Body of pancreas (tissue), 4 donors: ENCODE data around the gene GRIA4.

Source experiments
- POLR2A ChIP-seq, 3 donors: fragments of 450-650 bp; IDR thresholded peaks; one replicate each; pipeline ENCODE4 v1.6.1; 2016; ENCODE audit warnings: antibody characterized with exemption in 3 of 3, mild to moderate bottlenecking in 2 of 3
- TF ChIP-seq, protein P1 (sequence below), 7 experiments: fragments of 450-650 bp in 4 of 7; fragments of 200-600 bp in 3 of 7; sonication (generic) in 3 of 7; IDR thresholded peaks; one replicate each; pipeline ENCODE4 v1.5.1; 2016 to 2019; ENCODE audit warnings: antibody characterized with exemption in 7 of 7

DNA sequence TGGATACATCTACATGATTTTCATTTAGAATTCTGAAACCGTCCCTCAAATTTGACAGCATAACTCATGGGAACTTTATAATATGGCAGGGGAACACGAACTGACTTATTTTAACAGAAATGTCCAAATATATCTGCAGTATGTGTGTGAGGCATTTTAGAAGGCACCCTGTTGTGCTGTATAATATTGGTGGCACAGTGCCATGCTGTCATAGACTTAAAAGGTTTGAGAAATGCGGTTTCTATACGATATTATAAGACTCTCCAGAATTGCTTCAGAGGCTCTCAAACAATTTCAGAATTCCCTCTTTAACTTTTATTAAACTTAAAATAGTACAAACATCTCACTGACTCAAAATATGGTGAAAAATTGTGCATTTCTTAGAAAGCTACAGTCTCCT lies 230.5 kb downstream of the GRIA4 start:
- TF ChIP-seq, protein P1, sequence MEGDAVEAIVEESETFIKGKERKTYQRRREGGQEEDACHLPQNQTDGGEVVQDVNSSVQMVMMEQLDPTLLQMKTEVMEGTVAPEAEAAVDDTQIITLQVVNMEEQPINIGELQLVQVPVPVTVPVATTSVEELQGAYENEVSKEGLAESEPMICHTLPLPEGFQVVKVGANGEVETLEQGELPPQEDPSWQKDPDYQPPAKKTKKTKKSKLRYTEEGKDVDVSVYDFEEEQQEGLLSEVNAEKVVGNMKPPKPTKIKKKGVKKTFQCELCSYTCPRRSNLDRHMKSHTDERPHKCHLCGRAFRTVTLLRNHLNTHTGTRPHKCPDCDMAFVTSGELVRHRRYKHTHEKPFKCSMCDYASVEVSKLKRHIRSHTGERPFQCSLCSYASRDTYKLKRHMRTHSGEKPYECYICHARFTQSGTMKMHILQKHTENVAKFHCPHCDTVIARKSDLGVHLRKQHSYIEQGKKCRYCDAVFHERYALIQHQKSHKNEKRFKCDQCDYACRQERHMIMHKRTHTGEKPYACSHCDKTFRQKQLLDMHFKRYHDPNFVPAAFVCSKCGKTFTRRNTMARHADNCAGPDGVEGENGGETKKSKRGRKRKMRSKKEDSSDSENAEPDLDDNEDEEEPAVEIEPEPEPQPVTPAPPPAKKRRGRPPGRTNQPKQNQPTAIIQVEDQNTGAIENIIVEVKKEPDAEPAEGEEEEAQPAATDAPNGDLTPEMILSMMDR (IDR thresholded peaks at IDR 0.05): no peak
- no peak for TF ChIP-seq POLR2A (IDR thresholded peaks at IDR 0.05)
